ENCODE results near the gene SLC38A6.

The SLC38A6 gene

DNA sequence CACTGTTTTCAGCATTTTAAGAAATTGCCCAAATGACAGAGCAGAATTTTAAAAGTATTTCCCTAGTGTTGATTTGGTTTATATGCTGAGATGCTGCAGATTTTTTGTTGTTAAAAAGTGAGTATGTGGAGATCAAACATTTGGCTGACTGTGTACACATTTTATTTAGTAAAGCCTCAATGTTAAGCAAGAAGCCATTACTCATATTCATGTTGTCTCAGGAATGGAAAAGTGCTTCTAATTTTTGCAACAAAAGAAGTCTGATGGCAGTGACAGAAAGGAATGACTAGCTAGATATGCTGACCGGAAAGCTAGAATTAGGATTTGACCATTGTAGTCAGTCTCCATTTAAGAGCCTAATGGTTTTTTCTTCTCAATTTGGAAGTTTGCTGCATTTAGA, 22.5 kb downstream of the SLC38A6 start:
- Histone ChIP-seq H3K9ac (ENCODE audit: low read depth, low read length) (no peak overlapping the region), H3K36me3 (ENCODE audit: insufficient read depth, low read length) (peaks cover 4% of the 10 kb centered on the region; the same call in 1 of the 2 replicates), H3K4me1 (ENCODE audit: insufficient read depth, low read length) (no peaks in the 10 kb centered on the region), H3K9me3 (ENCODE audit: control insufficient read depth, insufficient read depth, low read length) (no peaks in the 10 kb centered on the region; the same call in 1 of the 2 replicates)

DNA sequence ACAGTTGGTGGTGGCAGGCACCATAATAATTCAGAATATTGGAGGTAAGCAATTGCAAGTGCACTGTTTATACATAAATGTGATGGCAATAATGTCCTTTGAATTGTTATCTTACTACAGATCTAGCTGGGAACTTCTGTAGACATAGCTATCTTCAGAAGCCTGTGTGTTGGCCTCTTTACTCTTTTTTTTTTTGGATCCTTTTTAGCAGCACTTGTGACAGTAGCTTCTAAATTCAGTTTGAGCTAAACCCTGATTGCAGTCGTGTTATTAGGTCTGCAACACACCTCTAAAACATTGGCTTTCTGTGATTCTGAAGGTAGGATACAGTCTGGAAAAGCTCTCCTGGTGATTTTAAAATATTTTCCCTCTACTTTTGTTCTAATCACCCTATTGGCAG, 38.5 kb downstream of the SLC38A6 start:
- H3K36me3 ChIP-seq (ENCODE audit: insufficient read depth, low read length), result no peaks in the 10 kb centered on the region; the same call in 1 of the 2 replicates
- H3K9ac ChIP-seq (ENCODE audit: low read depth, low read length), result no peak overlapping the region
- H3K4me1 ChIP-seq (ENCODE audit: insufficient read depth, low read length), result no peaks in the 10 kb centered on the region
- H3K9me3 ChIP-seq (ENCODE audit: control insufficient read depth, insufficient read depth, low read length), result peaks cover 8% of the 10 kb centered on the region

DNA sequence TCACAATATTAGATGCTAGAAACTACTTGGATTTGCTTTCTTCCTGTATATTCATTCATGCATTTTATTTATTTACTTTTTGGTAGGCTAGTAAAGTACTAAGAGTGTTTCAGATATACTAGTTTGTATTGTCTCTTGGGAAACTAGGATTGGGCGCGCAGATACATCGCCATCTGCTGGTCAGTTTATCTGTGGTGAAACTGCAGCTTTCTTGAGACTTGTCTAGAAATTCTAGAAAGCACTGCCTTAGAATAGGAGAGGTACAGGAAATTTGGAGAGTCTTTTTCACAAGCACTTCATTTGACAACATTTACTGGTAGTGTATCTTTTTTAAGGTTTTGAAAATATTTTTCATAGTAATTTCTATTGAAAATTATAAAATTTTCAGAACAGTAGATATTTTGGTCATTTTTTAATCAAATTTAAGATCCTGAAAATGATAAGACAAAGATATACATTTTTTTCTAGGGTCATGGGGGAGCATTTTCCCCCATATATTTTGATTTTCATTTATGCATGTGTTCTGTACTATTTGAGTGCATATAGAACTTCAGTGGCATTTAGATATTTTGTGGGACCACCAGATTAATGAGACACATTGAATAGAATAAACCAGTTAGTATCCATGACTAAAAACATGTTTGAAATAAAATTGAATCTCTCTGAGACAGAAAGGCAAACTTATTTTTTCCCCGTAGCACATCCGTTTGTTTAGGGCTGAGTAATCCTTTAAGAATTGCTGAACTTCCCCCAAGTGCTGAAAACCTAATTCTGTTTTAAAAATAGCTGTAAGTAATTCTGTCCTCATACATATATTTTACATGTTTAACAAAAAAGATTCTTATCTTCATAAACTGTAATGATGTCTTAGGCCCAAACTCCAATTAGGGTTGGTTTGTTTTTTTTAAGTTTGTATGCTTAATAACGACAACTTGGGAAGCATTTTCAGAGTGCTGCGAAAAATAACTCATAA, 44.5 kb downstream of the SLC38A6 start:
- Histone ChIP-seq H3K4me1 (ENCODE audit: insufficient read depth, low read length) (no peaks in the 10 kb centered on the region; the same call in 1 of the 2 replicates), H3K9me3 (ENCODE audit: control insufficient read depth, insufficient read depth, low read length) (no peaks in the 10 kb centered on the region), H3K36me3 (ENCODE audit: insufficient read depth, low read length) (no peaks in the 10 kb centered on the region; the same call in 1 of the 2 replicates), H3K9ac (ENCODE audit: low read depth, low read length) (no peak overlapping the region)

DNA sequence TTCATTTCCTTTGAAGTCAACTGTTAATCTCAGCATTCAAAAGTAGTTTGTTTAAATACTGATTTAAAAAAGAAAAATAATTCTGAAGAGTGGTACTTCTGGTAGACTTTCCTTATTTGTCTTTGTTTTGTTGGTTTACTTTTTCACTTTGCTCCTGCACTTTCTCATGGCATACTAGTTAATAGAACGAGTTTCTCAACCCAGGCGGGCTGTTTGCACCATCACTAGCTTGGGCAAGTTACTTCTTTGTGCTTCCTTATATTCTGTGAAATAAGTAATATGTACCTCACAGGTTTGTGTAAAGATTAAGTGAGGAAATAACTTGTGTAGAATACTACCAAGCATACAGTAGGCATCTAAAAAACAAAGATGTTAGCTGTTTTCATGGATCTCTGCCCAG, 45.5 kb downstream of the SLC38A6 start:
- no peaks in the 10 kb centered on the region for H3K9me3 ChIP-seq (ENCODE audit: control insufficient read depth, insufficient read depth, low read length)
- no peak overlapping the region for H3K9ac ChIP-seq (ENCODE audit: low read depth, low read length)
- H3K36me3 ChIP-seq (ENCODE audit: insufficient read depth, low read length), result no peaks in the 10 kb centered on the region
- no peaks in the 10 kb centered on the region; the same call in 1 of the 2 replicates for H3K4me1 ChIP-seq (ENCODE audit: insufficient read depth, low read length)

DNA sequence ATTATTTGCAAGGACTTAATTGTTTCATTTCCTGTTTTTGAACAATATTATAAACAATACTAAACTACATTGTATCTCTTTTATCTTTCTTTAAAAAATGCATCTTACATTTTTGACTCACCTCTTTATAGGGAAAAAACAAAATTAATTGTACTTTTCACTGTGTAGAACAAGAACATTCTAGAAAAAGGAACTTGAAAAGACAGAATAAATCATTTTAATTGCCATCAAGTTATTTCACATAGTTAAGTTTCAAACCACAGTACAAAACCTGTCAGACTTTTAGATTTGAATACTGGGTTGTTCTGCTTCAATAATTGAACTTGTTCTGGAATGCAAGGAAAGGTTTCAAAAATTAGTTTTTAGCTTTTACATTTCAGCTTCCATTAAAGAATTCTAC, 50.0 kb downstream of the SLC38A6 start:
- H3K4me1 ChIP-seq (ENCODE audit: insufficient read depth, low read length), result no peaks in the 10 kb centered on the region; the same call in 1 of the 2 replicates
- no peaks in the 10 kb centered on the region for H3K9me3 ChIP-seq (ENCODE audit: control insufficient read depth, insufficient read depth, low read length)
- no peaks in the 10 kb centered on the region for H3K36me3 ChIP-seq (ENCODE audit: insufficient read depth, low read length)
- no peak overlapping the region for H3K9ac ChIP-seq (ENCODE audit: low read depth, low read length)

DNA sequence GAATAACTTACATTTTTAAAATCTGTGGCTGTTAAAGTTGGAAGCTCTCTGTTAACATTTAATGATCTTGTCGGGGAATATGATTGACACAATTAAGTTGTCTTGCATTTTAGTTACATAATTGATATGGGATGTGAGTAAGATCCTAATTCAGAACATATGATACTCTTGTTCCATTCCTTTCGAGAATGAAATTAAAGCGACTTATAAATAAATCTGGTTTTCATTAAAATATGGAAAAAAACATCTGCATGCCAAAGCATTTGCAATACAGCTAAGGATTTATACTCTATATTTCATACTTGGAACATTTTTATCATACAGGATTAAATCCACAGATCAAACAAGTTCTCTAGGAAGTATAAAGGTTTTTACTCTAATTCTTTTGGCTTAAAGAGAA, 52.0 kb downstream of the SLC38A6 start:
- H3K9me3 ChIP-seq (ENCODE audit: control insufficient read depth, insufficient read depth, low read length), result no peaks in the 10 kb centered on the region
- H3K36me3 ChIP-seq (ENCODE audit: insufficient read depth, low read length), result no peaks in the 10 kb centered on the region
- no peaks in the 10 kb centered on the region for H3K4me1 ChIP-seq (ENCODE audit: insufficient read depth, low read length)
- no peak overlapping the region for H3K9ac ChIP-seq (ENCODE audit: low read depth, low read length)

DNA sequence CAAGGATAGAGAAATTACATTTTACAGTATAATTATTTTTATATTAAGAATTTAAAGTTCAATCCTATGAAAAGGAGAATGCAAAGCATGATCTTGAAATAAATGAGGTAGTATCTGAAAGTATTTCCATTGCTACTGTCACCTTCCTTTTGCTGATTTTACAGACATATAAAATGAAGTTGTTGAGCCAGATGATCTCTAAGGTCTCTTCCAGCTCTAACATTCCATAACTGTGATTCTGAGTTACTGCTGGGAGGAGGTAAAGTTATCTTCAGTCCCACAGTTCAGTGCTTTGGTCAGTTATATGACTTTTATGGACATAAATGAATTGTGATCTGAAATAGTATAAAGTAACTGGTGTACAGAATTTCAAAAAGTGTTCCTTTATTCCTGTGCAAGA, 52.8 kb downstream of the SLC38A6 start:
- H3K9ac ChIP-seq (ENCODE audit: low read depth, low read length), result no peak overlapping the region
- H3K4me1 ChIP-seq (ENCODE audit: insufficient read depth, low read length), result no peaks in the 10 kb centered on the region
- H3K9me3 ChIP-seq (ENCODE audit: control insufficient read depth, insufficient read depth, low read length), result no peaks in the 10 kb centered on the region
- no peaks in the 10 kb centered on the region for H3K36me3 ChIP-seq (ENCODE audit: insufficient read depth, low read length)

DNA sequence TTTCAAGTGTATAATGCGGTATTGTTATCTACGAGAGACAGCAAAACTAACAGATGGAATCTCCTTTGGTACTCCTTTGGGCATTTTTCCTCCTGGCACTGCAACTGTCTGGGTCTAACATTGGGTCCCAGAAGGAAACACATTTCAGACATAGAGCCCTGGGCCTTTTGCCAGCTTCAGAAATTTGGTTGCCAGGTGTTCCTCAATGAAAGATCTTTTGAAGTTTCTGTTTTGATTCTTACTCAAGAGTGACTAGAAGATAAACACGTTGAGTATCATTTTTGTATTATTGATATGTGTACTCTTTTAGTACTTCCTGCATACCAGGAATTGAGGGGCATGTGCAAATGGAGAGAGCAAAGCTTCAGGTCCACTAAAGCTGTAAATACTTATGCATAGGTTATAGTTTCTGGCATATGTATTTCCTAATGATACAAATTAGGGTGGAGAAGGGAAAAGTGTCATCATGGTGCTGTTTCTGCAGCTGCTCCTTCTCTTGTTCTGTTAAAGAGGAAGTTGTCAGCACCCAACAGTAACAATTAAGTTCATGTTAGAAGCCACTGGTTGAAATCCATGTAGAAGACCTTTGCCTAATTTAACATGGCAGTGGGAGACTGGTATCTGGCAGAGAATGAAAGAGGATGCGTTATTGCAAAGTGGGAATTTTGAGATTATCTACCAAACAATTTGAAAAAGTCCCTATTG, 53.5 kb downstream of the SLC38A6 start:
- Histone ChIP-seq H3K9ac (ENCODE audit: low read depth, low read length) (no peak overlapping the region), H3K36me3 (ENCODE audit: insufficient read depth, low read length) (no peaks in the 10 kb centered on the region), H3K9me3 (ENCODE audit: control insufficient read depth, insufficient read depth, low read length) (no peaks in the 10 kb centered on the region), H3K4me1 (ENCODE audit: insufficient read depth, low read length) (no peaks in the 10 kb centered on the region)

DNA sequence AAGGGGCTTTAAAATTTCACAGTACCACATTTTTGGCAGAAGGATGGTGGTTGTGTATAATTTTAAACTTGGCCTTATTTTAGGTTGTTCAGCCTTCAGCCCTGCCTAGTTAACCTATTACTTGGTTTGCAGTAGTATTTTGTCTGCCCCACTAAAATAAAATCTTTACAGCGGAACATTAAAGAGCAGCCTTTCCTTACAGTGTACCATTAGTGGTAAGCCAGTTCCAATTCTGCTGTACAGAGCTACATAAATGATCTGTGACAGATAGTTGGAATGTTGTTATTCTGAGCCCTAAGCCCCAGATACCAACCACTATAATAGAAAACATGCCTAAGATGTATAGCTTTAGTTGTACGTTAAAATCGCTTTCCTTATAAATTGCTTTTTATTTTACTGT, 56.2 kb downstream of the SLC38A6 start:
- Histone ChIP-seq H3K9ac (ENCODE audit: low read depth, low read length) (no peak overlapping the region), H3K4me1 (ENCODE audit: insufficient read depth, low read length) (peaks cover 2% of the 10 kb centered on the region; the same call in 1 of the 2 replicates), H3K9me3 (ENCODE audit: control insufficient read depth, insufficient read depth, low read length) (no peaks in the 10 kb centered on the region), H3K36me3 (ENCODE audit: insufficient read depth, low read length) (no peaks in the 10 kb centered on the region)

DNA sequence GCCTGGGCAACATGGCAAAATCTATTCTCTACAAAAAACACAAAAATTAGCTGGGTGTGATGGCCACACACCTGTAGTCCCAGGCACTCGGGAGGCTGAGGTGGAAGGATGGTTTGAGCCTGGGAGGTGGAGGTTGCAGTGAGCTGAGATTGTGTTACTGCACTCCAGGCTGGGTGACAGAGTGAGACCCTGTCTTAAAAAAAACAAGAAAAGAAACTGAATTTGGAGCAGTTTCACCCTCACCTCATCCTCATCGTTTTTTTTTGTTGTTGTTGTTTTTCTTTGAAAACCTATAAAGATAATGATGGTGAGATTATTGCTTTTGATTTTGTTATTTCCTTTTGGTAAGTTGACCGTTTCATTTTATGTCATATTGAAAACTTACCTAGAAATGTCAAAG, 60.7 kb downstream of the SLC38A6 start:
- Histone ChIP-seq H3K4me1 (ENCODE audit: insufficient read depth, low read length) (peaks cover 6% of the 10 kb centered on the region; the same call in 1 of the 2 replicates), H3K36me3 (ENCODE audit: insufficient read depth, low read length) (no peaks in the 10 kb centered on the region), H3K9me3 (ENCODE audit: control insufficient read depth, insufficient read depth, low read length) (no peaks in the 10 kb centered on the region), H3K9ac (ENCODE audit: low read depth, low read length) (no peak overlapping the region)

DNA sequence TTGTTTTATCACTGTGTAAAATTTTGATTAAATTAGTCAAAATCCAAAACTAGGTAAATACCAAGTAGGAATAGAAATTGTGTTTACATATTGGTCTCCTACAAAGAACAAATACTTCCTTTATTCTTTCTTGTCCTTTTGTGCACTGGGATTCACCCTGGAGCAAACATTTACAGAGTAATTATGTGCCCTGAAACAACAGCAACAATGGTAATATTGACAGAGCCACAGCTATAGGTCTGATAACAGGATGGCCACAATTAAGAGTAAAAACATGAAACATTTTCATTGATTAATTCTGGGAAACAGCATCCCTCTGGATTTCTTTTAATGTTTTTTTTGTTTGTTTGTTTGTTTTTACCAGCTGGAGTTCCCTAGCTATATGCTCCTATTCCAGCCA, 61.2 kb downstream of the SLC38A6 start:
- H3K36me3 ChIP-seq (ENCODE audit: insufficient read depth, low read length), result no peaks in the 10 kb centered on the region
- no peak overlapping the region for H3K9ac ChIP-seq (ENCODE audit: low read depth, low read length)
- H3K9me3 ChIP-seq (ENCODE audit: control insufficient read depth, insufficient read depth, low read length), result no peaks in the 10 kb centered on the region
- H3K4me1 ChIP-seq (ENCODE audit: insufficient read depth, low read length), result peaks cover 6% of the 10 kb centered on the region; the same call in 1 of the 2 replicates

DNA sequence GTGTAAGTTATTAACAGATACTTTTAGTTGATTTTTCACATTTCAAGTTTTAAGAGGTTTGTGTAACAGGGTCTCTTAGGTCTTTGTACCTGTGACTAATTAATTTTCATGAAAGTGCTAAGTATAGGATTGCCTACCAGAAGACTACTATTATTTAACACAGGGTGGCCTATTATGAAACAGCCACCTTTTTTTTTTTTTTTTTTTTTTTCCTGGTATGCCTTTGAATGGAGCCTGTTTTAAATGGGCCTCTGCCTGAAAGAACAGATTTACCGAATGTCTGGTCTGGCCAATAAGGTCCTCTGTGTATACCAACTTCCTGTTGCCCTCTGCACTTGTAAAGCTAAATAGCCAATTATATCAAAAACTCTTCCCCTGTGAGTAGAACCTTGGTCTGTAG, 62.5 kb downstream of the SLC38A6 start:
- H3K36me3 ChIP-seq (ENCODE audit: insufficient read depth, low read length), result no peaks in the 10 kb centered on the region
- peaks cover 6% of the 10 kb centered on the region; the same call in 1 of the 2 replicates for H3K4me1 ChIP-seq (ENCODE audit: insufficient read depth, low read length)
- no peak overlapping the region for H3K9ac ChIP-seq (ENCODE audit: low read depth, low read length)
- no peaks in the 10 kb centered on the region for H3K9me3 ChIP-seq (ENCODE audit: control insufficient read depth, insufficient read depth, low read length)

DNA sequence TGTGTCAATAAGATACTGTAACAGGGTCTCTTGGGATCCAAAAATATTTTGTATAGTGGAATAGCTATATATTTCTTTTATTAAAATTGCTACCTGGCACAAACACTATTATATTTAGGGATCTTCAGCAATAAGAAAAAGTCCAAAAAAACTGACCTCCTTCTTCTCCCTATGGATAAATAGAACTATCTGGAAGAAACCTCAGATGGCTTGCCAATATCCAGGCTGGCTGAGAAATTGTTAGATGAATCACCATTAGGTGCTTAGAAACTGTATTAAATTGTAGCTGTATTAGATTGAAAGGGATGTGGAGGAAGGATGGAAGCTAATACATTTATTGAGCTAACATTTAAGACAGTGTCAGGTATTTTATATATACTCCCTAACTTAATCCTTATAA, 66.0 kb downstream of the SLC38A6 start:
- Histone ChIP-seq H3K9me3 (ENCODE audit: control insufficient read depth, insufficient read depth, low read length) (no peaks in the 10 kb centered on the region), H3K4me1 (ENCODE audit: insufficient read depth, low read length) (peaks cover 16% of the 10 kb centered on the region; the same call in 1 of the 2 replicates), H3K36me3 (ENCODE audit: insufficient read depth, low read length) (no peaks in the 10 kb centered on the region), H3K9ac (ENCODE audit: low read depth, low read length) (no peak overlapping the region)

DNA sequence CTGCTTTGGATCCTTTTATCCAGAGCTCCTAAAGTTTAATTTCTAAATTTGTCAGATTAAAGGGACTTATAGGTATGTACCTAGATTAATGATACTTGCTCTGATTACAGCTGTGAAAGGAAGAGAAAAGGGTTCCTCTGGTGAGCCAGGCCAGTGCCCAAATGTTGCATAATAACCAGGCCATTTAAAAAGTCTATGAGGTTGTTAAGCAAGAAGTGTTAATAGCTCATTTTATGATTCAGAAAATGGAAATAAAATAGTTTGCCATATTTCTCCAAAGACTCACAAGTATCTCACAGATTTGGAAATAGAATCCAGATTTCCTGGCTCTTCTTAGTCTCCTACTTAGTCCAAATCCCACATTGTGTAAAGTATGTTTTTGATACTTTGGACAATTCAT, 67.6 kb downstream of the SLC38A6 start:
- Histone ChIP-seq H3K9me3 (ENCODE audit: control insufficient read depth, insufficient read depth, low read length) (peaks cover 4% of the 10 kb centered on the region; the same call in 1 of the 2 replicates), H3K4me1 (ENCODE audit: insufficient read depth, low read length) (peaks cover 10% of the 10 kb centered on the region; the same call in 1 of the 2 replicates), H3K9ac (ENCODE audit: low read depth, low read length) (no peak overlapping the region), H3K36me3 (ENCODE audit: insufficient read depth, low read length) (no peaks in the 10 kb centered on the region)

Data from ES-I3 (cell line).